ENCODE results near the gene USF1. TPM values are rescaled to one million over a fixed set of nuclear protein-coding genes. Genes with fewer than 3 reads are reported as not detected.

Gene USF1
- total RNA-seq, 4 donors from 2014 or later, result 41.9 to 55.1 (median 49.1) TPM

DNA sequence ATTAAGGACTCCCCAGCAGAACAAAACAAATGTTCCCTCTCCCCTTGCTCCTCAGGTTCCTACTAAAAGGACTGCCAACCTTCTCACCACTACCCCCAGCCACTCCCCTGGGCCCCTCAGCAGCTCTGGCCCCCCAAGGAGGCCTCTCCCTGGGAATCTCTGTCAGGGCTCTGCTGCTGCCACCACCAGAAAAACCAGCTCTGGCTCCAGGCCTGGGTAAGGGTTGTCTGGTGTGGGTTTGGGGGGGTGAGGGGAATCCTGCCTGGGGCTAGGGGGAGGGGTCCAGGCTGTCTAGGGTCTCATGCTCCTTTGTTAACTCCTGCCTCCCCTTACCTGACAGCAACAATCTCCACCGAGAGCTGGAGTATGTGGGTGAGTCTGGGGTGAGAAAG, 38.8 kb upstream of the USF1 start:
- H3K27me3 ChIP-seq, result no peaks in the 10 kb centered on the region
- ATAC-seq (no peak), DNase-seq (no peak)
- intact Hi-C loops (cut with DNase I; ENCODE audit: low total_unique reads), result no loop called here
- no peaks in the 10 kb centered on the region for H3K9me3 ChIP-seq
- H3K4me1 ChIP-seq, result no peaks in the 10 kb centered on the region
- no peak overlapping the region for H3K27ac ChIP-seq
- no peak for TF ChIP-seq POLR2A (IDR thresholded peaks at IDR 0.05)
- no peak for TF ChIP-seq CTCF (IDR thresholded peaks at IDR 0.05 in 4 of 5, conservative IDR thresholded peaks at IDR 0.05 in 1 of 5)
- H3K36me3 ChIP-seq, result no peaks in the 10 kb centered on the region
- no peak overlapping the region for H3K4me3 ChIP-seq
- in situ Hi-C loops (cut with MboI; ENCODE audit: low sequenced_read_pairs in 4 of 4), result no loop called here

DNA sequence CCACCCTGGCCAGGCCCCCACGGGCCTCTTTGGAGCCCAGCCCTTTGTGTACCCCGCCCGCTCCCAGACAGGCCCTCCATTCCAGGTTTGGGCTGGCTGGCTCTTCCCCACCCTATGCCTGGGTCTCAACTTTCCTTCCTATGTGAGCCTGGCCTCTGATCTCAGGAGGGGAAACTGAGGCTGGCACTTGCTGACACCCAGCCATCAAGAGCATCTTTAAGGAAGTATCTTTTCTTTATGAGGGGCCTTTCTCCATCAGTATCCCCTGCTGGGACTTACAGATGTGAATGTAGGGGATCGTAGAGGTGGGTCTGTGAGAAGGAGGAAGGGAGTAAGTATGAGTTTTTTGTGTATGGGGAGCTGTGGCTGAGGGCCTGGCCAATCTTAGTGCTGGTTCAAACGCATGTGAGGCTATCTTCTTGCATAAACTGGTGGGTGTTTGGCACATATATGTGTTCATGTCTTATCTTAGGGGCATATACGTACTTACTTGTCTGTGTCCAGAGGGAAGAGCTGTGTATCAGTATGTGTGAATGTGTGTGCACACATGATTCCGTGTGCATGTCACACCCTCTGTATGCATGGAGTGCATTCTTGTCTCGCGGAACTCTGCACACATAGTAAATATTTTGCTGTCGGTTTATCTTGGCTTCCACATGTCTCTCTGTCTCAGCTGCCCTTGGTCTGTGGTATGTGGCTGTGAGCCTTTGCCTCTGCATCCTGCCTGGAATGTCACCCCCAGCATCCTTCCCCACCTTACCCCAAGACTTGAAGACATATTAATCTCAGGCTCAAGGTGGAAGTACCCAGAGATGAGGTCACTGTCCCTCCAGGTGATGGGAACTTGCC, 38.2 kb upstream of the USF1 start:
- intact Hi-C loops (cut with DNase I; ENCODE audit: low total_unique reads) (no loop called here), in situ Hi-C loops (cut with MboI; ENCODE audit: low sequenced_read_pairs in 4 of 4) (no loop called here)
- Histone ChIP-seq H3K9me3 (no peaks in the 10 kb centered on the region), H3K4me1 (no peaks in the 10 kb centered on the region), H3K27me3 (no peaks in the 10 kb centered on the region), H3K4me3 (no peak overlapping the region), H3K27ac (no peak overlapping the region), H3K36me3 (no peaks in the 10 kb centered on the region)
- DNase-seq (no peak), ATAC-seq (no peak)
- TF ChIP-seq POLR2A (IDR thresholded peaks at IDR 0.05), result no peak
- no peak for TF ChIP-seq CTCF (IDR thresholded peaks at IDR 0.05 in 4 of 5, conservative IDR thresholded peaks at IDR 0.05 in 1 of 5)

DNA sequence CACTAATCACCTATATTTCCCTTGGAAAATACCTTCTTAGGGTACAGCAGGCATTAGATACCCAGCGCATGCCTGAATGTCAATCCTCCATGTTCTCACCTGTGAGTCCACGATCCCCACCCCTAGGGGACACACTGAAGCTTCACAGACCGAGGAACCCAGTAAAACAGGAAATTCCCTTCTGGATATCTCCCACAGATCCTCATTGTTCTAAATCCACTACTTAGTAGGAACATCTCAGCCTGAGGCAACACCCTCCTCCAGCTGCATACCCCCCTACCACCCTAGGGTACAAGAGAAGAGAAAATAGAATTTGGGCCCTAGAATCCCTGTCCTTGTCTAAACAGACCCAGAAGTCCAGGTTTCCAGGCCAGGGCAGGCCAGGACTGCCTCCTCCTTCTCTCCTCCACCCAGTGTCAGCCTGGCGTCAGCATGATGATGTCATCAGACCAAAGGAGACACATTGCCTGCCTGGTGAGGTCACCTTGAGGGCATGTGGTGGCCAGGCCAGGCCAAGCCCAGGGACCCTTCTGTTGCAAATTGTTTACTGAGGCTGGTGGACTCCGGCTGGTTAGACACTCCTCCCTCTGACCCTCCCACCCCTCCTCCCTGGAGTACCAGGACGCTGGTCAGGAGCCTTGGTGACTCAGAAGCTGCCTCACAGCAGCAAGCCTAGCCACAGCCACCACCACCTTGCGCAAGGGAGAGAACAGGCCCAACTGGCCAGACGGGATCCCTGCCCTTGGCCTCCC, 37.4 kb upstream of the USF1 start:
- Histone ChIP-seq H3K27ac (no peak overlapping the region), H3K9me3 (no peaks in the 10 kb centered on the region), H3K4me1 (no peaks in the 10 kb centered on the region), H3K36me3 (no peaks in the 10 kb centered on the region), H3K27me3 (no peaks in the 10 kb centered on the region), H3K4me3 (no peak overlapping the region)
- DNase-seq, result peak; percentile 61 to 84
- in situ Hi-C loops (cut with MboI; ENCODE audit: low sequenced_read_pairs in 4 of 4), result no loop called here
- peak; percentile 80 to 87 for ATAC-seq
- intact Hi-C loops (cut with DNase I; ENCODE audit: low total_unique reads), result no loop called here
- TF ChIP-seq POLR2A (IDR thresholded peaks at IDR 0.05) (no peak), CTCF (IDR thresholded peaks at IDR 0.05 in 4 of 5, conservative IDR thresholded peaks at IDR 0.05 in 1 of 5) (no peak)

DNA sequence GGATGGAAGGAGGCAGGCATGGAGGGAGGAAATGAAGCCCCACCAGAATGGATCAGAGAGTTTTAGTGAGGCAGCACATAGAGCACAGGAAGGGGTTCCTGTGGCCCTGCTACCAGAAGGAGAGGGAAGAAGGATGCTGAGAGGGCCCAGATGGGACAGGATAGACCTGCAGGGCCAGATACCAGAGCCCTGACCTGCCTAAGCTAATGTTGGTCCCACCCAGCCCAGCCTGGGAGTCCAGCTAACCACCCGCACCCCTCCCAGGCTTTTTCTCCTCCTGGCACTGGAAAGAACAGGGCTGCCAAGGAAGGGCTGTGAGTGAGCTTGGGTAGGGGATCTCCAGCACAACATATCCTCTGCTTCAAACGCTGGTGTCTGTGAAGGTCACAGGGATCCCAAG, 36.7 kb upstream of the USF1 start:
- intact Hi-C loops (cut with DNase I; ENCODE audit: low total_unique reads) (no loop called here), in situ Hi-C loops (cut with MboI; ENCODE audit: low sequenced_read_pairs in 4 of 4) (no loop called here)
- DNase-seq, result no peak
- no peak for TF ChIP-seq POLR2A (IDR thresholded peaks at IDR 0.05)
- TF ChIP-seq CTCF (IDR thresholded peaks at IDR 0.05 in 4 of 5, conservative IDR thresholded peaks at IDR 0.05 in 1 of 5), result no peak
- Histone ChIP-seq H3K9me3 (no peaks in the 10 kb centered on the region), H3K4me1 (no peaks in the 10 kb centered on the region), H3K36me3 (no peaks in the 10 kb centered on the region), H3K27ac (no peak overlapping the region), H3K27me3 (no peaks in the 10 kb centered on the region), H3K4me3 (no peak overlapping the region)
- no peak for ATAC-seq

Data from gastrocnemius medialis (tissue), 4 donors.